Stomach smooth muscle (tissue), 2 donors: ENCODE results near the gene PEX11G.
"Not testable (repeated sequence)": the region's sequence is repeated elsewhere in the genome, so short reads cannot be mapped to it uniquely, and the experiment has no call there.

Source experiments
- H3K27ac ChIP-seq: one replicate; pipeline ENCODE4 v1.7.0; 2013; ENCODE audit warnings: mild to moderate bottlenecking, low read length, inconsistent platforms
- H3K27me3 ChIP-seq, 2 donors: one replicate each; pipeline ENCODE4 v1.7.0; 2013; ENCODE audit warnings: low read length in 2 of 2; ENCODE audit not compliant: insufficient read depth in 2 of 2, control insufficient read depth in 1 of 2
- H3K36me3 ChIP-seq, 2 donors: one replicate each; pipeline ENCODE4 v1.7.0; 2013; ENCODE audit warnings: low read length in 2 of 2; ENCODE audit not compliant: control insufficient read depth in 2 of 2, insufficient read depth in 2 of 2
- H3K4me1 ChIP-seq: one replicate; pipeline ENCODE4 v1.7.0; 2013; ENCODE audit warnings: low read length; ENCODE audit not compliant: control insufficient read depth, insufficient read depth
- H3K4me3 ChIP-seq, 2 donors: one replicate each; pipeline ENCODE4 v1.7.0; 2013; ENCODE audit warnings: low read length in 2 of 2
- H3K9ac ChIP-seq, 2 donors: one replicate each; pipeline ENCODE4 v1.7.0; 2013; ENCODE audit warnings: low read length in 2 of 2, mild to moderate bottlenecking in 1 of 2
- H3K9me3 ChIP-seq, 2 donors: one replicate each; pipeline ENCODE4 v1.7.0; 2013; ENCODE audit warnings: low read length in 2 of 2; ENCODE audit not compliant: control insufficient read depth in 2 of 2
- donor health status: healthy.
- donor health status: Pancreatic carcinoma.

Gene PEX11G

GRCh38 chr19:7460562-7460966 is 28.3 kb downstream of the PEX11G start:
- no peaks in the 10 kb centered on the region for H3K9me3 ChIP-seq
- no peak overlapping the region for H3K27ac ChIP-seq
- H3K27me3 ChIP-seq: no peaks in the 10 kb centered on the region
- peaks cover 59 to 60% of the 10 kb centered on the region in 2 donors for H3K36me3 ChIP-seq
- no peak overlapping the region for H3K9ac ChIP-seq
- peaks cover 2% of the 10 kb centered on the region for H3K4me1 ChIP-seq
- no peak overlapping the region for H3K4me3 ChIP-seq

- H3K27ac ChIP-seq: no peak overlapping the region
- peaks cover 55 to 64% of the 10 kb centered on the region in 2 donors for H3K36me3 ChIP-seq
- no peak overlapping the region for H3K9ac ChIP-seq
- no peaks in the 10 kb centered on the region for H3K9me3 ChIP-seq
- no peak overlapping the region for H3K4me3 ChIP-seq
- H3K27me3 ChIP-seq: no peaks in the 10 kb centered on the region
- peaks cover 2% of the 10 kb centered on the region for H3K4me1 ChIP-seq
Observed at GRCh38 chr19:7459773-7460172, 29.1 kb downstream of the PEX11G start.

- Histone ChIP-seq H3K4me3 (no peak overlapping the region), H3K9me3 (no peaks in the 10 kb centered on the region), H3K36me3 (peaks cover 57 to 67% of the 10 kb centered on the region in 2 donors), H3K4me1 (peaks cover 2% of the 10 kb centered on the region), H3K9ac (no peak overlapping the region), H3K27ac (no peak overlapping the region), H3K27me3 (no peaks in the 10 kb centered on the region)
Observed at GRCh38 chr19:7458675-7459074, 30.2 kb downstream of the PEX11G start.

- no peaks in the 10 kb centered on the region for H3K27me3 ChIP-seq
- no peaks in the 10 kb centered on the region for H3K4me1 ChIP-seq
- H3K9me3 ChIP-seq: no peaks in the 10 kb centered on the region
- no peak overlapping the region for H3K4me3 ChIP-seq
- no peak overlapping the region for H3K9ac ChIP-seq
- H3K27ac ChIP-seq: no peak overlapping the region
- peaks cover 50 to 63% of the 10 kb centered on the region in 2 donors for H3K36me3 ChIP-seq
Observed at GRCh38 chr19:7456964-7457541, 31.8 kb downstream of the PEX11G start.

- Histone ChIP-seq H3K4me3 (no peak overlapping the region), H3K27me3 (no peaks in the 10 kb centered on the region), H3K9ac (no peak overlapping the region), H3K27ac (no peak overlapping the region), H3K36me3 (peaks cover 48 to 62% of the 10 kb centered on the region in 2 donors), H3K4me1 (no peaks in the 10 kb centered on the region), H3K9me3 (peaks cover 0 to under 1% of the 10 kb centered on the region in 2 donors)
Observed at GRCh38 chr19:7455600-7456296, 33.1 kb downstream of the PEX11G start.

- Histone ChIP-seq H3K27ac (no peak overlapping the region), H3K4me3 (no peak overlapping the region), H3K4me1 (no peaks in the 10 kb centered on the region), H3K9me3 (peaks cover 0 to 4% of the 10 kb centered on the region in 2 donors), H3K27me3 (no peaks in the 10 kb centered on the region), H3K9ac (no peak overlapping the region), H3K36me3 (peaks cover 47 to 65% of the 10 kb centered on the region in 2 donors)
Observed at GRCh38 chr19:7454998-7455397, 33.8 kb downstream of the PEX11G start.

- H3K9ac ChIP-seq: no peak overlapping the region
- no peak overlapping the region for H3K27ac ChIP-seq
- H3K36me3 ChIP-seq: peaks cover 46 to 59% of the 10 kb centered on the region in 2 donors
- no peak overlapping the region for H3K4me3 ChIP-seq
- H3K27me3 ChIP-seq: no peaks in the 10 kb centered on the region
- no peaks in the 10 kb centered on the region for H3K4me1 ChIP-seq
- H3K9me3 ChIP-seq: peaks cover 0 to 4% of the 10 kb centered on the region in 2 donors
Observed at GRCh38 chr19:7450243-7451223, 38.3 kb downstream of the PEX11G start.

GRCh38 chr19:7449391-7450070 is 39.3 kb downstream of the PEX11G start:
- H3K4me3 ChIP-seq, H3K4me1 ChIP-seq, H3K9me3 ChIP-seq, H3K27me3 ChIP-seq, H3K9ac ChIP-seq, H3K27ac ChIP-seq: not testable (repeated sequence)
- peaks cover 54 to 58% of the 10 kb centered on the region in 2 donors for H3K36me3 ChIP-seq

GRCh38 chr19:7447648-7448047 is 41.2 kb downstream of the PEX11G start:
- no peaks in the 10 kb centered on the region for H3K4me1 ChIP-seq
- peaks cover 0 to 4% of the 10 kb centered on the region in 2 donors for H3K9me3 ChIP-seq
- peaks cover 51 to 56% of the 10 kb centered on the region in 2 donors for H3K36me3 ChIP-seq
- no peak overlapping the region for H3K9ac ChIP-seq
- no peaks in the 10 kb centered on the region for H3K27me3 ChIP-seq
- H3K27ac ChIP-seq: no peak overlapping the region
- H3K4me3 ChIP-seq: no peak overlapping the region

GRCh38 chr19:7445104-7445503 is 43.7 kb downstream of the PEX11G start:
- no peak overlapping the region for H3K4me3 ChIP-seq
- H3K27me3 ChIP-seq: no peaks in the 10 kb centered on the region
- no peak overlapping the region for H3K9ac ChIP-seq
- no peak overlapping the region for H3K27ac ChIP-seq
- H3K36me3 ChIP-seq: peaks cover 54 to 56% of the 10 kb centered on the region in 2 donors
- peaks cover 3% of the 10 kb centered on the region for H3K4me1 ChIP-seq
- no peaks in the 10 kb centered on the region for H3K9me3 ChIP-seq
